Gastrocnemius medialis (tissue), 4 donors: ENCODE results near the gene CCND1. TPM values are rescaled to one million over a fixed set of nuclear protein-coding genes. Genes with fewer than 3 reads are reported as not detected.
A peak's percentile ranks its signal among the peaks of the same experiment; 100 is the strongest.

Source experiments
- ATAC-seq, 2 donors: fragments of 150-250 bp; one replicate each; pipeline ENCODE4 v1.9.1; 2016
- DNase-seq, 2 donors: peaks; one replicate each; pipeline ENCODE4 v3.0.0-alpha.2; 2019
- H3K27ac ChIP-seq, 4 donors: fragments of 200-600 bp; sonication (generic); 1 replicate in 1 of 4; 2 replicates in 3 of 4; pipeline ENCODE4 v1.5.1; 2016 to 2018; ENCODE audit warnings: mild to moderate bottlenecking in 2 of 4, moderate library complexity in 1 of 4
- H3K27me3 ChIP-seq, 3 donors: fragments of 200-600 bp; sonication (generic) in 2 of 3; 1 replicate in 1 of 3; 2 replicates in 2 of 3; pipeline versions ENCODE4 v1.5.1 to v1.6.0; 2016 to 2019; ENCODE audit warnings: mild to moderate bottlenecking in 1 of 3, moderate library complexity in 1 of 3
- H3K36me3 ChIP-seq, 2 donors: fragments of 200-600 bp; sonication (generic) in 1 of 2; one replicate each; pipeline ENCODE4 v1.5.1; 2017 to 2018
- H3K4me1 ChIP-seq, 2 donors: fragments of 200-600 bp; sonication (generic) in 1 of 2; one replicate each; pipeline ENCODE4 v1.5.1; 2016 to 2017; ENCODE audit warnings: mild to moderate bottlenecking in 2 of 2
- H3K4me3 ChIP-seq, 4 donors: fragments of 200-600 bp; sonication (generic) in 3 of 4; 1 replicate in 1 of 4; 2 replicates in 3 of 4; pipeline ENCODE4 v1.5.1; 2016 to 2019; ENCODE audit warnings: mild to moderate bottlenecking in 2 of 4
- H3K9me3 ChIP-seq, 3 donors: fragments of 200-600 bp; sonication (generic) in 2 of 3; 1 replicate in 1 of 3; 2 replicates in 2 of 3; pipeline ENCODE4 v1.5.1; 2016 to 2019
- CTCF ChIP-seq, 5 experiments: fragments of 450-650 bp in 3 of 5; fragments of 200-600 bp in 2 of 5; sonication (generic) in 2 of 5; IDR thresholded peaks in 4 of 5; conservative IDR thresholded peaks in 1 of 5; 1 replicate in 4 of 5; 2 replicates in 1 of 5; pipeline ENCODE4 v1.5.1; 2016 to 2019; ENCODE audit warnings: antibody characterized with exemption in 5 of 5, mild to moderate bottlenecking in 3 of 5, moderate library complexity in 3 of 5
- POLR2A ChIP-seq, 2 donors: fragments of 450-650 bp; IDR thresholded peaks; one replicate each; pipeline ENCODE4 v1.6.1; 2017; ENCODE audit warnings: antibody characterized with exemption in 2 of 2, mild to moderate bottlenecking in 2 of 2, moderate library complexity in 2 of 2
- in situ Hi-C, 4 donors: fragments of 200-750 bp; cut with MboI; loops; one replicate each; pipeline versions ENCODE4 v1.15.0 to v1.8.0; 2017; ENCODE audit warnings: low sequenced_read_pairs in 4 of 4
- intact Hi-C: fragments of 100-400 bp; cut with DNase I; formaldehyde crosslinking; loops from one replicate; pipeline ENCODE4 v1.15.1; 2023; ENCODE audit warnings: low total_unique reads
- total RNA-seq, 4 donors: library from RNA; depleted of rRNA; stranded (reverse); fragments of >200 nt; gene quantifications; one replicate each; pipeline versions ENCODE4 v1.1.0 to v1.2.3, GENCODE V29; 2016

Gene CCND1
- total RNA-seq, 4 donors from 2014 or later: 1.3 to 4.6 (median 3.2) TPM

- Histone ChIP-seq H3K36me3 (peaks cover 0 to 6% of the 10 kb centered on the region in 2 donors), H3K27ac (peak overlapping the region; percentile 77 to 89 (median 88)), H3K4me3 (peak overlapping the region; percentile 84 to 97 (median 96)), H3K27me3 (no peaks in the 10 kb centered on the region), H3K9me3 (no peaks in the 10 kb centered on the region), H3K4me1 (peaks cover 21 to 33% of the 10 kb centered on the region in 2 donors)
- ATAC-seq: peak in 1 of 2 donors; percentile 3
- intact Hi-C loops: no loop called here
- DNase-seq: peak in 1 of 2 donors; percentile 19
- in situ Hi-C loops: loop anchor here in 1 of 4 donors (25.0 kb wide), 1 partner anchor 562 kb away; no protein-coding TSS in a partner anchor
- no peak for TF ChIP-seq POLR2A (IDR thresholded peaks at IDR 0.05)
- no peak for TF ChIP-seq CTCF (IDR thresholded peaks at IDR 0.05 in 4 of 5, conservative IDR thresholded peaks at IDR 0.05 in 1 of 5)
Observed at GRCh38 chr11:69674267-69674885, 33.4 kb downstream of the CCND1 start.

GRCh38 chr11:69674886-69675714 is 34.1 kb downstream of the CCND1 start, which contains the start of gene LTO1:
Gene LTO1, minus strand, starts transcription at chr11:69675353. Its CDS starts 114 bp downstream, at chr11:69675239.
- Histone ChIP-seq H3K9me3 (no peaks in the 10 kb centered on the region), H3K4me1 (peaks cover 21 to 31% of the 10 kb centered on the region in 2 donors), H3K27ac (peak within 1 kb of the TSS; percentile 77 to 89 (median 88)), H3K36me3 (peaks cover 0 to 6% of the 10 kb centered on the region in 2 donors), H3K27me3 (no peaks in the 10 kb centered on the region), H3K4me3 (peak within 1 kb of the TSS; percentile 84 to 97 (median 96))
- intact Hi-C loops: no loop called here
- TF ChIP-seq POLR2A (IDR thresholded peaks at IDR 0.05) (peak; percentile 42 to 75), CTCF (IDR thresholded peaks at IDR 0.05 in 4 of 5, conservative IDR thresholded peaks at IDR 0.05 in 1 of 5) (no peak)
- in situ Hi-C loops: loop anchor here in 2 of 4 donors (25.0 kb wide), 2 partner anchors 212 to 563 kb away; no protein-coding TSS in a partner anchor
- DNase-seq (peak; percentile 88 to 95), ATAC-seq (peak; percentile 93 to 97)

GRCh38 chr11:69677749-69678148 is 36.8 kb downstream of the CCND1 start:
- H3K27me3 ChIP-seq: no peaks in the 10 kb centered on the region
- H3K4me1 ChIP-seq: peaks cover 17 to 24% of the 10 kb centered on the region in 2 donors
- H3K36me3 ChIP-seq: no peaks in the 10 kb centered on the region
- no peak for ATAC-seq
- no peak overlapping the region for H3K27ac ChIP-seq
- DNase-seq: no peak
- no peak overlapping the region for H3K4me3 ChIP-seq
- intact Hi-C loops (no loop called here), in situ Hi-C loops (loop anchor here in 1 of 4 donors (25.0 kb wide), 1 partner anchor 210 kb away; no protein-coding TSS in a partner anchor)
- no peak for TF ChIP-seq CTCF (IDR thresholded peaks at IDR 0.05 in 4 of 5, conservative IDR thresholded peaks at IDR 0.05 in 1 of 5)
- no peak for TF ChIP-seq POLR2A (IDR thresholded peaks at IDR 0.05)
- no peaks in the 10 kb centered on the region for H3K9me3 ChIP-seq

- peaks cover 0 to 3% of the 10 kb centered on the region in 2 donors for H3K4me1 ChIP-seq
- ATAC-seq (no peak), DNase-seq (peak in 1 of 2 donors; percentile 2)
- no peaks in the 10 kb centered on the region for H3K36me3 ChIP-seq
- H3K4me3 ChIP-seq: no peak overlapping the region
- in situ Hi-C loops (loop anchor here (5.0 to 25.0 kb wide), 4 partner anchors 207 to 524 kb away; partner anchors contain the start of gene FADD (in 1 of the 4)), intact Hi-C loops (no loop called here)
- no peak for TF ChIP-seq CTCF (IDR thresholded peaks at IDR 0.05 in 4 of 5, conservative IDR thresholded peaks at IDR 0.05 in 1 of 5)
- TF ChIP-seq POLR2A (IDR thresholded peaks at IDR 0.05): no peak
- H3K27me3 ChIP-seq: peaks cover 0 to 2% (median 0%) of the 10 kb centered on the region in 3 donors
- H3K9me3 ChIP-seq: no peaks in the 10 kb centered on the region
- H3K27ac ChIP-seq: no peak overlapping the region
Observed at GRCh38 chr11:69680688-69681087, 39.7 kb downstream of the CCND1 start.
